Activated CD8-positive, alpha-beta memory T cell treated with anti-CD3 and anti-CD28 coated beads, Interleukin-2, amount 10 ng/mL, durations not matched to agents 7 days and 5 days (primary cell): ENCODE data around the gene EID3. TPM values are rescaled to one million over a fixed set of nuclear protein-coding genes. Genes with fewer than 3 reads are reported as not detected.

ENCODE experiments used
- ATAC-seq: fragments of 150-1000 bp; cut with Tn5 transposase; one replicate; pipeline ENCODE4 v1.10.0; 2021; ENCODE audit warnings: moderate library complexity
- CTCF ChIA-PET: fragments of 350-600 bp; sonication (Branson Sonifier 250); formaldehyde crosslinking; loops from one replicate; lab custom pipeline; 2021; ENCODE audit warnings: antibody characterized with exemption; lab: Charles Lee
- DNase-seq: peaks from one replicate; pipeline ENCODE4 v3.0.0-alpha.2; 2020
- H3K27ac Mint-ChIP-seq: one replicate; pipeline ENCODE4 v1.8.0; 2021; ENCODE audit warnings: mild to moderate bottlenecking, mixed read lengths
- H3K27me3 Mint-ChIP-seq: one replicate; pipeline ENCODE4 v1.8.0; 2021; ENCODE audit warnings: mixed read lengths
- H3K36me3 Mint-ChIP-seq: one replicate; pipeline ENCODE4 v1.8.0; 2021; ENCODE audit warnings: mild to moderate bottlenecking, mixed read lengths
- H3K4me1 Mint-ChIP-seq: one replicate; pipeline ENCODE4 v1.8.0; 2021; ENCODE audit warnings: mixed read lengths
- H3K4me3 Mint-ChIP-seq: one replicate; pipeline ENCODE4 v1.8.0; 2021; ENCODE audit warnings: mild to moderate bottlenecking, moderate library complexity, mixed read lengths
- H3K9me3 Mint-ChIP-seq: one replicate; pipeline ENCODE4 v1.8.0; 2022; ENCODE audit warnings: low read depth, mixed read lengths
- total RNA-seq, 2 experiments: library from RNA; stranded (reverse); gene quantifications; one replicate each; pipeline ENCODE4 v1.2.3, GENCODE V29; 2021

Gene EID3
- total RNA-seq, 2 experiments from 2014 or later, result 6.9 to 7.1 TPM

GRCh38 chr12:104307655-104308000, 4.1 kb downstream of the EID3 start:
- Mint-ChIP-seq H3K36me3 (peaks cover 39% of the 10 kb centered on the region), H3K9me3 (no peaks in the 10 kb centered on the region), H3K27me3 (no peaks in the 10 kb centered on the region), H3K27ac (no peak overlapping the region), H3K4me1 (peaks cover 45% of the 10 kb centered on the region), H3K4me3 (no peak overlapping the region)
- CTCF ChIA-PET, result interaction anchor here (0.7 to 1.7 kb wide), 2 partner anchors 8 to 12 kb away, joined by 3 to 4 read pairs; no protein-coding TSS in a partner anchor
- DNase-seq, result no peak
- no peak for ATAC-seq

- Mint-ChIP-seq H3K9me3 (no peaks in the 10 kb centered on the region), H3K4me1 (peaks cover 27% of the 10 kb centered on the region), H3K36me3 (peaks cover 42% of the 10 kb centered on the region), H3K27me3 (no peaks in the 10 kb centered on the region), H3K4me3 (no peak overlapping the region), H3K27ac (no peak overlapping the region)
- no peak for ATAC-seq
- CTCF ChIA-PET, result interaction anchor here (1.7 kb wide), 2 partner anchors 10 to 21 kb away, joined by 4 read pairs; no protein-coding TSS in a partner anchor
- no peak for DNase-seq
These were observed 6.0 kb downstream of the EID3 start for GRCh38 chr12:104309446-104309993.

DNA sequence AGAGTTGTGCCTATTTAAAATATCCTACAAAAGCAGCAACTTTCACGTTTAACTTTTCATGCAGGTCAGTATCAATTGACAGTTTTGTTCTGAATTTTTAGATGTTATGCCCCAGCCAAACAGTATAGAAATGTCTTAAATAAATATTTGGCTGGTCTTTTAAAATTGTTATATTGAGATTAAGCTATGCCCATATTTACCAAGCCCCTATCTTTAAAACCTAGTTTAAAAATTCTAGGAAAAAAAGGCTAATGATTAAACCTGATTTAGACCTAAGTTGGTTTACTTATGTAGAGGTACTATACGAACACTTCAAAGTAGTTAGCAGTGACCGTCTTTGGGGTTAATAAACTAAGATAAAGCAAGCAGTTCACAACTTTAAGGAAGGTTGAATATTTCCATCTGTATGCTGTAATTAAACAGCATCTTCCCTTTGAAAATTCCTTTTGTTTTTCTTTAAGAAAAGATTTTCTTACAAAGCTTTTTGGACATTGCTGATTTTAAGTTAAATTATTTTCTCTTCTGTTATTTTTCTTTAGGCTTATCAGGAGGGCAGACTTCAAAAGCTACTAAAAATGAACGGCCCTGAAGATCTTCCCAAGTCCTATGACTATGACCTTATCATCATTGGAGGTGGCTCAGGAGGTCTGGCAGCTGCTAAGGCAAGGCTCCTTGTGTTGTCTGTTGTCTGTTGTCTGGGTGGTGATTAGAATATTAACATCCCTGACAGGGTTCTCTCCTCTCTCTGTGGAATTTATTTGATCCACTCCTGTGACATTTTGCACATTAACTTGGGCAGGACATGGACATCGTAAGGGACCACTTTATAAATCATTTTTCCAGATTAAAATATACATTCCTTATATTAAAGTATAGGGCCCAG, 7.5 kb downstream of the EID3 start:
- peaks cover 18% of the 10 kb centered on the region for H3K4me1 Mint-ChIP-seq
- no peaks in the 10 kb centered on the region for H3K9me3 Mint-ChIP-seq
- H3K4me3 Mint-ChIP-seq, result no peak overlapping the region
- peaks cover 42% of the 10 kb centered on the region for H3K36me3 Mint-ChIP-seq
- no peak overlapping the region for H3K27ac Mint-ChIP-seq
- CTCF ChIA-PET, result interaction anchor here (0.8 kb wide), 1 partner anchor 91 kb away, joined by 3 read pairs; no protein-coding TSS in a partner anchor
- H3K27me3 Mint-ChIP-seq, result no peaks in the 10 kb centered on the region
- DNase-seq (no peak), ATAC-seq (no peak)

DNA sequence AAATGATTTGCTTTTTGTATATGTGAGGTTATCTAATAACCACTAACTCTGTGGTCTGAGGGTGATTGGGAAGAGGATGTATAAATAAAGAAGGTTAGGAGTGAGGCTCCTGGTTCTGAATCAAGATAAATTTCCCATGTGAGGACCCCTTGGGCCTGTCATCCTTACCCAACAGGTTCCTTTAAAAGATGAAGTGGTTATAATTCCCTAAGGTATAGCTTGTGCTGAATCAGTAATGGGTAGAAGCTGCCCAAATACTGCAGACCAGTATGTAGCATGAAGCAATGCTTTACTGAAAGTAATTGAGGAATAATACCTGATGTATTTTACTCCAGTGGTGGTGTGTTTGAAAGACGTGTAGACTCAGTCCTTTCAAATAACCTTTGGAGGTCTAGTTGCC, 8.7 kb downstream of the EID3 start:
- DNase-seq (no peak), ATAC-seq (no peak)
- CTCF ChIA-PET, result interaction anchor here (0.7 to 1.9 kb wide), 2 partner anchors 25 to 96 kb away, joined by 3 to 5 read pairs; partner anchors contain the start of gene TXNRD1
- Mint-ChIP-seq H3K27me3 (no peaks in the 10 kb centered on the region), H3K27ac (no peak overlapping the region), H3K4me3 (no peak overlapping the region), H3K4me1 (peaks cover 11% of the 10 kb centered on the region), H3K36me3 (peaks cover 41% of the 10 kb centered on the region), H3K9me3 (no peaks in the 10 kb centered on the region)

- Mint-ChIP-seq H3K4me1 (peaks cover 7% of the 10 kb centered on the region), H3K4me3 (no peak overlapping the region), H3K27ac (no peak overlapping the region), H3K9me3 (no peaks in the 10 kb centered on the region), H3K36me3 (peaks cover 41% of the 10 kb centered on the region), H3K27me3 (no peaks in the 10 kb centered on the region)
- no peak for ATAC-seq
- CTCF ChIA-PET, result interaction anchor here (0.7 to 1.9 kb wide), 2 partner anchors 25 to 97 kb away, joined by 3 to 5 read pairs; partner anchors contain the start of gene TXNRD1
- DNase-seq, result no peak
These were observed 9.1 kb downstream of the EID3 start for GRCh38 chr12:104312654-104313053.

- no peak for ATAC-seq
- peaks cover 41% of the 10 kb centered on the region for H3K36me3 Mint-ChIP-seq
These were observed 10.2 kb downstream of the EID3 start for GRCh38 chr12:104313568-104314241.

DNA sequence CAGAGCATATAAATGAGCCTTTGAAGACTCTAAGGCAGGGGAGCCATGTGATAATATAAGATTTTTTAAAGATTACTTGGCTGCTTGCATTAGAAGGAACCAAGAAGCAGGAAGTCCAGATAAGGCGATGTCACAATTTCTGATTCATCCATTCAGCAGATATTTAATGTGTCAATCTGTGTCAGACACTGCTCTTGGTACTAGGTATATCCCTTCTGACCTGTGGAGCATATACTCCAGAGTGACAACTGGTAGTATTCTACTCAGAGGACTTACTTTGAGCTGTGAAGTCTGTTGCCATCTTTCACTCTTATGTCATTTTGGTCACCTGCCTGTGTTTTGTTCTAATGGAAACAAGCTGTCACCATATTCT, 10.7 kb downstream of the EID3 start:
- H3K36me3 Mint-ChIP-seq, result peaks cover 43% of the 10 kb centered on the region
- no peak for DNase-seq
- no peak overlapping the region for H3K27ac Mint-ChIP-seq

More at GRCh38 chr12:104313568-104314241, 10.2 kb downstream of the EID3 start:
- CTCF ChIA-PET, result interaction anchor here (0.7 to 1.9 kb wide), 4 partner anchors 10 to 114 kb away, joined by 3 to 5 read pairs (median 3); partner anchors contain the start of gene EID3
- H3K4me1 Mint-ChIP-seq, result peaks cover 4% of the 10 kb centered on the region
- peak overlapping the region; percentile 10 for H3K27ac Mint-ChIP-seq
- no peak for DNase-seq
- H3K4me3 Mint-ChIP-seq, result no peak overlapping the region
- H3K9me3 Mint-ChIP-seq, result no peaks in the 10 kb centered on the region
- no peaks in the 10 kb centered on the region for H3K27me3 Mint-ChIP-seq

DNA sequence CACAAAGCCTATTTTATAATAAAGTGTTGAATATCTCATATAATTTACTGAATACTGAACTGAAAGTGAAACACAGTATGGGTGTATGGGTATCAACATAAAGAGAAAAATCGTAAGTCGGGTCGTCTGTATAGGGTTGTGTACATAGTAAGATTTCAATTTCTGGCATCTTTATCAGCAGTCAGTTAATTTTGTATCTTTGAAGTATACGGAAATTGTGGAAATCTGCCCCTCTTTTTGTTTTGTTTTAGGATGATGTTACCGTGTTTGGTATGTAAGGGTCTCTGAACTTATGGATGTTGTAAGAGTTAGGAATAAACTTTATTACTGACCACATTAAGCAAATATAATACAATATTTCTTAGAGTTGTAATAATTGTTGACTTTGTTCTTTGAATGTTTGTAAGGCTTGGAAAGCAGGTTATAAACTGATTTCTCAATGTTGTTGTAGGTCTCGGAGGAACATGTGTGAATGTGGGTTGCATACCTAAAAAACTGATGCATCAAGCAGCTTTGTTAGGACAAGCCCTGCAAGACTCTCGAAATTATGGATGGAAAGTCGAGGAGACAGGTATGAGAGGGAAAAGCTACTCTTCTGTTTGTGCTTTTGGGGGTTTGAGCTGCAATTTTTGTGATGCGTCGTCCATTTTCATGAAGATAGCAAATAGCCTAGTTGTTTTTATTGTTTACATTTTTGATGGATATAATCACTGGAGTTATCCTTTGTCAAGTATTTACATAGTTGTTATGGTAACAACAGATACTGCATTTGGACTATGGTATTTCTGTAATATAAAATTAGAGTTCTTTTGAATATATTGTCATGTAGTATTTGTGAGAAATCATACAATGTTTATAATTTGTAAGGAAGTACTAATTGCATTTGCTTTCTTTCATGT, 12.0 kb downstream of the EID3 start:
- Mint-ChIP-seq H3K27me3 (no peaks in the 10 kb centered on the region), H3K4me1 (peaks cover 4% of the 10 kb centered on the region), H3K27ac (no peak overlapping the region), H3K9me3 (no peaks in the 10 kb centered on the region), H3K4me3 (no peak overlapping the region), H3K36me3 (peaks cover 47% of the 10 kb centered on the region)
- DNase-seq (no peak), ATAC-seq (no peak)
- CTCF ChIA-PET, result interaction anchor here (0.8 to 1.1 kb wide), 2 partner anchors 14 to 66 kb away, joined by 3 read pairs; no protein-coding TSS in a partner anchor

More for the DNA sequence above, 10.7 kb downstream of the EID3 start:
- ATAC-seq, result no peak
- CTCF ChIA-PET, result interaction anchor here (0.7 to 1.9 kb wide), 4 partner anchors 10 to 114 kb away, joined by 3 to 5 read pairs (median 3); partner anchors contain the start of gene EID3
- Mint-ChIP-seq H3K27me3 (no peaks in the 10 kb centered on the region), H3K9me3 (no peaks in the 10 kb centered on the region), H3K4me3 (no peak overlapping the region), H3K4me1 (peaks cover 4% of the 10 kb centered on the region)

DNA sequence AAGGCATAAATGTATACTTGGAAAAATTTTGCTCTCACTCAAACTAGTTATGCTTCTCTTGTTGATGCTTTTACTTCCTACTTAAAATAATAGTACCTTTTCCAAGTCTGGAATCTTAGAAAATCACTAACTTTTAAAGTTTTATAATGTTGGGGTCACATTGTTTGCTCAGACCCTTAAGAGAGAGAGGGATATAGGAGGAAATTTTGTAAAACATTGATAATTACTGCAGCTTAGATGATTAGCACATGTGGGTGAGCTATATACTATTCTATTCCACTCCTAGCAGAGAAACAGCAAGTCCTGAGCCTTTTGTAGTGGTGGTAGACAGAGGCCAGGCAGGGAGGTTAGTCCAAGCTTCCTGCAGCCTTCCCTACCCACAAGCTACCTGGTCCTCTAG, 13.4 kb downstream of the EID3 start:
- H3K4me3 Mint-ChIP-seq, result no peak overlapping the region
- peaks cover 4% of the 10 kb centered on the region for H3K4me1 Mint-ChIP-seq
- no peak for DNase-seq
- CTCF ChIA-PET, result interaction anchor here (1.1 kb wide), 1 partner anchor 65 kb away, joined by 3 read pairs; no protein-coding TSS in a partner anchor
- H3K36me3 Mint-ChIP-seq, result peaks cover 50% of the 10 kb centered on the region
- H3K27ac Mint-ChIP-seq, result no peak overlapping the region
- ATAC-seq, result no peak
- no peaks in the 10 kb centered on the region for H3K9me3 Mint-ChIP-seq
- no peaks in the 10 kb centered on the region for H3K27me3 Mint-ChIP-seq

- no peak for ATAC-seq
- no peaks in the 10 kb centered on the region for H3K27me3 Mint-ChIP-seq
- no peak overlapping the region for H3K27ac Mint-ChIP-seq
- no peak overlapping the region for H3K4me3 Mint-ChIP-seq
- H3K4me1 Mint-ChIP-seq, result peaks cover 4% of the 10 kb centered on the region
- CTCF ChIA-PET, result no interaction called here
- H3K36me3 Mint-ChIP-seq, result peaks cover 53% of the 10 kb centered on the region
- DNase-seq, result no peak
- no peaks in the 10 kb centered on the region for H3K9me3 Mint-ChIP-seq
These were observed 14.1 kb downstream of the EID3 start for GRCh38 chr12:104317538-104318210.

GRCh38 chr12:104319028-104319427, 15.5 kb downstream of the EID3 start:
- H3K9me3 Mint-ChIP-seq, result no peaks in the 10 kb centered on the region
- no peak overlapping the region for H3K27ac Mint-ChIP-seq
- no peak overlapping the region for H3K4me3 Mint-ChIP-seq
- H3K36me3 Mint-ChIP-seq, result peaks cover 50% of the 10 kb centered on the region
- CTCF ChIA-PET, result interaction anchor here (1.0 kb wide), 1 partner anchor 31 kb away, joined by 4 read pairs; no protein-coding TSS in a partner anchor
- ATAC-seq, result no peak
- DNase-seq, result no peak
- H3K27me3 Mint-ChIP-seq, result no peaks in the 10 kb centered on the region
- H3K4me1 Mint-ChIP-seq, result peaks cover 4% of the 10 kb centered on the region
